ENCODE data around the gene CFAP45.

CFAP45 gene

DNA sequence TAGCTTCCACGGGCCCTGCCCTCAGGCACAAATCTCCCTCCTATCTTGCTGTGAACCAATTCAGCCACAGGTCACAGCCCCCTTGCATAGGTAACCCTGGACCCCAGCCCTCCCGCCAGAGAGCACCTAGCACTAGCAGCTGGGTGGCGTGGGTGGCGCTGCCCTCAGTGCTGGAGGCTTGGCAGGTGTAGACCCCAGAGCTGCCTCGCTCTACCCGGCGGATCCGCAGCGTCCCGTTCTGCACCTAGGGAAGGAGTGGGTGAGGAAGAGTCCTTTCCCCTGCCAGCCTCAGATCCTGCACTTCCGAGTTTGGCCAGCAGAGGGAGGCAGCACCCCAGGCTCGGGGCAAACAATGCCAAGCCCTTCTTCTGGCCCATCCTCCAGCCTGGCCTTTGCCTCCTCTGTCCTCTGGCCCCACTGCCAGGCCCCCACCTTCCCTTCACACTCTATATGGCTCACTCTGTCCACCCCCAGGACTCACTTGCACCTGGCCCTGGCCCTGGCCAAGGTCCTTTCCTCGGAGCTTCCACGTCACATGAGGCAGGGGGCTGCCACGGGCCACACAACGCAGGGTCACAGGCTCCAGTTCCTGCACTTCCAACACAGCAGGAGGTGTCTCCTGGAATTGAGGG, 36.4 kb upstream of the CFAP45 start:
- peak; percentile 60 to 61 for DNase-seq (ENCODE audit: low read depth in 2 of 2)

DNA sequence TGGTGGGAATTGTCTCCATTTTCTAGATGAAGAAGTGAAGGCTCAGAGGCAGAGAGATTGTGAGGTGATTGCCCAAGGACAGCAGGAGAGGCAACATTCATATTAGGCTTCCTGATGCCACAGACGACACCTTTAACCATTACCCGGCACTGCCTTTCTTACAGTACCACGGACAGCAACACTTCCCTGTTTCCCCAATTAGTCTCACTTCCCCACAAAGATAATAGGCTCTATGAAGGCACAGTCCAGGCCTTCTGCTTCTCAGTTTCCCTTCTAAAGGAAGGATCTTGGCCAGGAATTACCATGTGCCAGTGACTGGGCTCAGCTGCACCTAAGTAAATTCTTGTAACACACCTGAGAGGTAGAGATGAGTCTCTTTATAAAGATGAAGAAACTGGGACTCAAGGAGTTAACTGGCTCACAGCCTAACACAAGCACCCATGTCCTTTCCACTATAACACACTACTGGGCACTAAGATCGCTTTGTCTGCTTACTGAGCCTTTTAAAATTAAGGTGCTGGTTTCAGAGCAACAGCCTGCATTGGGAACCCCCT, 35.8 kb upstream of the CFAP45 start:
- no peak for DNase-seq (ENCODE audit: low read depth in 2 of 2)

DNA sequence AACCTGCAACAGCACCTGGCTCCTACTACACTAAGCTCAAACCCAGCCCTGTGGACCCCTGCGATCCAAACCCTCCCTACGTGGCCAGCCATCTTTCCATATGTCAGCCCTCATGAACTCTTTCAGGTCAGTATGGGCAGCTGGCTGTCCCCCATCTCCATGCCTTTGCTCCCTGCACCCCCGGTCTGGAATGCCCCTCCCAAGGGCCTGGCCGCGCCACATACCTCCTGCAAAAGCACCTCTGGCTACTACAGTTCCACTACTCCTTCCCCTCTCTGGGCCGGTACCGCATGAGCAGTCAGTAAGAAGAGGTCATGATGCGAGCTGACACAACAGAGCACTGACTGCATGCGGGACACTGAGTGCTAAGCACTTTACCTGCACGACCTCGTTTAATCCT, 35.3 kb upstream of the CFAP45 start:
- no peak for DNase-seq (ENCODE audit: low read depth in 2 of 2)

DNA sequence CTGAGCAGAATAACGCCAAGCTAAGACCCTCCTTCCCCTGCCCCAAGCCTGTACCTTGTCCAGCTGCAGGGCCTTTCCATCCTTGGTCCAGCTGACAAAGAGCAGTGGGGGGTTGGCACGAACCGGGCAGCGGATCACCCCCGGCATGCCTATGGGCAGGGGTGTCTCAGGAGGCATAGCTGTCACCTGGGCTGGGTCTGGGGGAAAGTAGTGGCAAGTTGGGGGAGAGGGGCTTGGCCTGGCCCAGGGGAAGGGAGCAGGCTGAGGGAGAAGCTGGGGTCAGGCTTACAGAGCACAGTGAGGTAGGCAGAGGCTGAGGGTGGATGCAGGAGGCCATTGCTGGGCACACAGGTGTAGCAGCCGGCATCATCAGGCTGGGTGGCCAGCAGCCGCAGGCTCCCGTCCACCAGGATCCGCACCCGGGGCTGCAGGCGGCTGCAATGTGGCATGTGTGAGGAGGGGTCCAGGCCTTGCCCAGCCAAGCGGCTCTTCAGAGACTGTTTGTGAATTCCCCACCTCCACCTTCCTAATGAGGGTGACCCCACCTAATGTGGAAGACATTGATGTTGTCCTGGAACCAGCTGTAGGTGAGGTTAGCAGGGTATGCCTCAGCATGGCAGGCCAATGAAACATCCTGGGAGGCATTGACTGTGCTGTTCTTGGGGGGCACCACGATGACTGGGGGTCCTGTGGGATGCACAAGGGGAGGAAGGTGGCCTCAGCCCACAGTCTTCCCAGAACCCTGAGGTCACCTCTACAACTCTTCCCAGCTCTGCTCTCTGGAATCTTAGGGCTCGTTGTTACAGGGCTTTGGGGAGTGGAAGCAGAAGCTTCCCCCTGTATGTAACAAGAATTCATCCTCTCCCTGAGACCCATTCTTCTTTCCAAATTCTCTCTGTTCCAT, 34.4 kb upstream of the CFAP45 start:
- DNase-seq (ENCODE audit: low read depth in 2 of 2) = no peak

DNA sequence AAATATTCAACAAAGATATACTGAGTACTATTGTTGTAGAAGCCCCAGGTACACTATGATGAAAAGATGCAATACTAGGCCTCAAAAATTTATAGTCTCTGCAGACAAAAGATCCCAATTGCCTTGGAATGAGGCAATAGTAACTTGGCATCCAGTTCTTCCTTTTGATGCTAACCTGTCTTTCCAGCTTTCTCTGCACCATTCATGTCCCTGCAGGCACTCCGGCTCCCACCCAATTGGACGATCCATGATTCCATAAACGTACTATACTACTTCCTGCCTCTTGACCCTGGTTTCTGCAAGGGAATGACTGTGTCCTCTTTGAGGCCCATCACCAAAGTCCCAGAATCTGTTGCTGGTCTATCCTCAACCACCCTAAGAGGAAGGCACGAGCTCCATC, 33.4 kb upstream of the CFAP45 start:
- no peak for DNase-seq (ENCODE audit: low read depth in 2 of 2)

DNA sequence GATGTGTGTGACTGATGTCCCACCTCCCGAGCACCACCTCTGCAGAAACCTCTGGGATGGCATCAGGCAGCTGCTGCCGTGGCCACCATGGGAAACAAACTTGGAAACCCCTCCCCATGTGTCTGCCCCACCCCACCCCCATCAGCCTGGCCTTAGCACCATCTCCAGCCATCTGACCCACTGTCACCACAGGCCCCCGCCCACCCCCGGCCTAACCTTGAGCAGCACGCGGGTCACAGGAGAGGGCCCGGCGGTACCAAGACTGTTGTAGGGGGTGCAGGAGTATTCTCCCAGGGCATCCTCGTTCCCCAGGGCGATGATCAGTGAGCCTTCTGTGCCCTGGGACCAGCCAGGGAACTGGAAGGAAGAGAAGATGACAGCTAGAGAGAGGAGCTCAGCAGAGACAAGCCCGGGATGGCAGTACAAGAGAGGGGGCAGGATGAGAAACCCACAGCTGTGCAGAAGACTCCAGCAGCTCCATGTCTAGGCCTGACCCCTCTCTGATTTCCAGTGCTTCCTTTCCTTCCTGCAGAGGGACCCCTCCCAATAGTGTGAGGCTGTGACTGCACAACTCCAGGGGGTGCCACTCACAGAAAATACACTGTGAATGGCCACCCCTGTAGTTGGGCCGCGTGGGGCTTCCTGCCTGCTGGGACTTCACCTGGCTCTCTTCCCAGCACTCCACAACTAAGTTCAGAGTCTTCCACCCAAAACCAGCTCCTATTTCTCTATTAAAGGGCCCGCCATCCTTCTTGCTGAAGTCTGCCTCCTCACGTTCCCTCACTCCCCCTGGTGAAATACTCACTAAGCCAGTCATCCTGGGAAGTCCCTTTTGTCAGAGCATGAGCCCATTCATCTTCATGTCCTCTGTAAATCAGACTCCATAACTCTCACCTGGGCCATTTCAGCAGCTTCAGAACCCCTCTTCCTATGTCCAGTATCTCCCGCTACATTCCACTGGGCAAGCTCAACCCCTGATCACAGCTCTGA, 32.6 kb upstream of the CFAP45 start:
- DNase-seq (ENCODE audit: low read depth in 2 of 2) = no peak

DNA sequence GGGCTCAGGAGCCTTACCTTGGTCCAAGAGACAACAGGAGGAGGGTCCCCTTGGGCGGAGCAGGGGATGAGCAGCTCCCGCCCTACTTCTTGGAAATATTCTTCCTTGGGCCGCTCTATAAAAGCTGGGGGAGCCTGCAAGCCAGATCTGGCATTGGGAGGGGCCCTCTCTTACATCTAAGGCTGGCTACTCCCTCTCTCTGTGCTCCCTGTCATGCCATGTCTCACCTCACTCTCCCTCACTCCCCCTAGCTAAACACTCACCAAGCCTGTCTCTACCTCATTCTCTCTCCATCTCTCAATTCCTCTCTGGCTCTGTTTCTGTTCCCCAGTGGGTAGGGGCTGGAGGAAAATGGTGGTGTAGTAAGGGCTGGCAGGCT, 31.8 kb upstream of the CFAP45 start:
- DNase-seq (ENCODE audit: low read depth in 2 of 2) = no peak

DNA sequence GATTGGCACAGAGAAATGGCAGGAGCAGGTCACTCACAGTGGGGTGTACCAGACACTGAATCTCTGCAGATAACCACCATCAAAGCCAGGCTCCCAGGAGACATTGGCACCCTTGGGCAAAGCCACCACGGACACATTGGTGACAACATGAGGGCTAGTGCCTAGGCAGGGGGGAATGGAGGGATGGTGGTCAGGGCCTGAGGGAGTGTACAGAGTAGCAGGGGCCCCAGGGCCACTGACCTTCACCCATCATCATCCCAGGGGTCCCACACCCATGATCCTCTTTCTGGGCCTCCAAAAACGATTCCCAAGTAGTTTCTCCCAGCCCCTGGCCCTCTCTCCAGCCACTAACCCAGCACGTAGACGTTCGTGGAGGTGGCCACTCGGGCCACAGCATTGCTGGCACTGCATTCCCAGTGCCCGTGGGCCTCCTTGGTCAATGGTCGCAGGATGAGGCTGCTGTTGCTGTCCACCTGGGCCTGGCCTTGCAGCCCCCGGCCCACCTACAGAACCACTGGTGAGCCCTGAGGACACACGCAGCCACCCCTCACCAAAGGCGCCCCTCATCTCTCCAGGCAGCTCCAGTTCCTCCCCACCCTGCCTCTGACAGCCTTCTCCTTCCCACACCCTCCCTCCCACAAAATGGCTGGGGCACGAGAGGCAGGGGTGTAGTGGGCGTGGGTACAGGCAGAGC, 31.3 kb upstream of the CFAP45 start:
- DNase-seq (ENCODE audit: low read depth in 2 of 2) = no peak

DNA sequence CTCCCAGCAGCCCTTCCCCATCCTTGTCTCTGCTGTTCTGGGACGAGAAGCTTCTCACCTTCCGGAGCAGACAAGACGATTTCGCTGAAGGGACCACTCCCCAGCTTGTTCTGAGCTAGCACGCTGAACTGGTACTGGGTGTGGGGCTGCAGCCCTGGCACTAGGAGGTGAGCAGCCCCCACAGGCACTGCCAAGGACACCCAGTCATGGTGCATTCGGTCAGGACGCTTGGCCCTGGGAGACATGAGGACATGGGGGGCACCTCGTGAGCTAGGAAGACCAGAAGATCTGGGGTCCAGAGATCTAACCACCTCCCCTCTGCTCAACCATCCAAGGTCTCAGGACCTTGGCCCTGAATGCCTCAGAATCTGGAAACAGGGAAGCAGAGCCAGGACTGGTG, 30.7 kb upstream of the CFAP45 start:
- DNase-seq (ENCODE audit: low read depth in 2 of 2) = no peak

DNA sequence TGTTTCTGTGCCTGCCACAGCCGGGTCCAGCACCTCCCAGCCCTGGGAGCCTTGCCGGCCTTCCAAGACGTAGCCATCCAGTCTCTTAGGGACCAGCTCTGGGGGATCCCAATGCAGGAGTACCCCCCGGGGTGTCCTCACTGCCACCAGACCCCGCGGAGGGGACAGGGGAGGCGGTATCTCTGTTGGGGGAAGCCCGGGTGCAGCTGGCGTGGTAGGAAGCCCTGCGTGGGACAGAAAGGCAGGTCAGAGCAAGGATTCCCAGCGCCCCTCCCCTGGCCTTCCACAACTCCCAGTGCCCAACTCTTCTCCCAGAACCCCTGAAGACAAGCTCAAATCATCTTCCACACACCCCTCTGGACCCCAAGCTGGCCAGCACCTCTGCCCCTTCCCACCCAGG, 30.3 kb upstream of the CFAP45 start:
- DNase-seq (ENCODE audit: low read depth in 2 of 2) = no peak

DNA sequence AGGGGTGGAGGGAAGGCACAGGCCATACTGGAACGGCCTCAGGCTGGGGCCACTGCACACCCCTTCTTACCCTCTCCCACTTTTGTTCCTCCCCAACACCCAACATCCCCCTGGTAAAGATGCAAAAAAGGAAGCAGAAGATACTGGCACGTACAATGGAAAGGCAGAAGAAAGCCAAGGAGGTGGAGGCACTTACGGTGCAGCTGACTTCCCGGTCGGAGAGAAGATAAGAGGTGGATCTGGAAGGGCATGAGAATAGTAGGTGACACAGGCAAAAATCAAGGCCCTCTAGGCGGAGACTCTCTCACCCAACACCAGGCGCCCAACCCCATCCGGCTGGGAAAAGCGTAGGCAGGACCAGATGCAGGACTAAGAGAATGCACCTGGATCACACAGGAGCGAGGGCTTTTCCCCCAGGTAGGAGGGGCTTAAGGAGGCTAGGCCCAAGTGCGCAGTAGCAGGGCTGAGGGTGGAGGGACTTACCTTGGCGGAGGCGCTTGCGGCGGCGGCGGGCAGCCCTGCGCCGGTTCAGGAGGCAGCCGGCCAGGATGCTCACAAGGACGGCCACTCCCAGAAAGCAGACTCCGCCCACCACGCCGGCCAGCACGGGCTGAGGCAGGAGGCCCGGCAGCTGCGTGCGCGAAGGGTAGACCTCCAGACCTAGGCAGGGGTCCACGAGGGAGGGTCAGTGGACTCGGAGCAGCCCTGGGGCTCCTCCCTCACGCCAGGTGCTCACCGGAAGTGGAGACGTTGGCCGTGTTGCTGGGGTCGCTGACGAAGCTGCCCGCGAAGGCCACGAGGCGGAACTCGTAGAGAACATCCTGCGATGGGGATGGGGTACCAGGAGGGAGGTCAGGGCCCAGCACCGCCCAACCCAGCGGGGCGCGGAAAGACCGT, 29.4 kb upstream of the CFAP45 start:
- DNase-seq (ENCODE audit: low read depth in 2 of 2) = no peak

DNA sequence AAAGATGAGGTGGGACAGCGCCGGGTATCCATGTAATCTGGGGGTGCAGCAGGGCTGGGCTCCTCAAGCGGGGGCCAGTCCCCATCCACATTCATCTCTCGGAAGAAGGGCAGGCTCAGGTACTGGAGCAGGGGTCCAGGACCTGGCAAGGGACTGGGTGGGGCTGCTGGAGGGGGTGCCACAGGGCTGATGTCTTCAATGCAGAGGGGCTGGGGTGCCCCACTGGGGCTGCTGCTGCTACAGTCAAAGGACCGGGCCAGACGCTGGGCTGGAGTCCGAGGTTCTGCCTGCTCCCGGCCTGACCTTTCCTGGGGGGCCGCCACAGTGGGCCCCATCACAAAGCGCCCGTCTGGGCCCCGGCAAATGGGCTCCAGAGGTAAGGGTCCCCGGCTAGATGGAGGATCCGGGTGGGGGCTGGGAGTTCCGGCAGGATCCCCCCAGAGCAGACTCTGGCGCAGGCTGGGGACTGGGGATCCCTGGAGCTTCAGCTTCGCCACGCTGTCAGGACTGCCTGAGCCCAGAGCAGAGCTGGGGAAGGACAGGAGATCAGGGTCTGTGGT, 28.6 kb upstream of the CFAP45 start:
- no peak for DNase-seq (ENCODE audit: low read depth in 2 of 2)

DNA sequence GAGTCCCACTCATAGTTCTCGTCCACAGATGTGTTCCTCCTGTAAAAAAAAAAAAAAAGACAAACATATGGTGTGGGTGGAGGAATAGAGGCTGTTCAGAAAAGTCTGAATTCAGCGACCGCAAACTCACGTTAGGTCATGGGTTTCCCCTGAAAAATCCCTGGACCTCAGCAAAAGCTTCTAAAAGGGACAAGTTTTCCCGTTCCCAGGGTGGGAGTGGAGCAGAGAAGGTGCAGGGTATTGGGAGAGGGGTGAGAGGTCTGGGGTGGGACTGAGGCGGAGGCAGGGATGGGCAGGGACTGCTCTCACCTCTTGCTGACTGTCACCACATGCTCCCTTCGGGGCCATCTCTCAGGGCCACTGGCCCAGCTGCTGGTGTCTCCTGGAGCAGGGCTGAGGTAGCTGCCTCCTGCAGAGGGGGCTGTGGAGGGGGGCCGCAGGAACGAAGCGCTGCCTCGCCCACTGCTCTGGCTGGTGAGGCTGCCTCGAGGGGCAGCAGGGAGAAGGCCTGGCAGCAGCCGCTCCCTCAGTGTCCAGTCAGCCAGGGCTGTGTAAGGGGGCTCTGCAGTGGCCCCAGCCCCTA, 28.0 kb upstream of the CFAP45 start:
- DNase-seq (ENCODE audit: low read depth in 2 of 2) = no peak

DNA sequence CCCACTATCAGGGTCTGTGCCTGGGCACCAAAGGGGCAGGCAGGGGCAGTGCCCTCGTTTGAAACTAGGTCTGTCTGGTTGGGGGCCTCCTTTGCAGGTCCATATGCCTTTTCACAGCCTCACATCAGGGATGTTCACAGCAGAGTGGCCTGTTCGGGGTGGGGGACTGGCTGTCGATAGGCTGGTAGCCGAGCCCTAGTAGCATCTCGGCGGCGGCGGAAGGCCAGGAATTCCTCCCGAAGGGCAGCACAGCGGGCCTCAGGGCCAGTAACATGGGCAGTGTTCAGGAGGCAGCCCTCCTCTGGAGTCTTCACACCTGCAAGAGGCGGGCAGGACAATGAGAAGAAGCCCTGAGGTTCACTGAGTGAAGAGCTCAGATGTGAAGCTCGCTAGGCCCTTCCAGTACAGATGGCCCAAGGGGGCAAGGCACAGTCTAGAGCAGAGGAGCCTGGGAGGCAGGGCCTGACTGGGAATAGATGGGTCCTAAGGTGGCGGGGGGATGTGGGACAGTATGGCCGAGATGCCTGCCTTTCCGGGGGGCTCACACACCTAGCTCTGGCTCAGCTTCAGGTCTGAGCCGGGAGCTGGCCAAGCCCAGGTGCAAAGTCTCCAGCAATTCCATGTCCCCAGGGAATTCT, 27.4 kb upstream of the CFAP45 start:
- DNase-seq (ENCODE audit: low read depth in 2 of 2) = no peak

DNA sequence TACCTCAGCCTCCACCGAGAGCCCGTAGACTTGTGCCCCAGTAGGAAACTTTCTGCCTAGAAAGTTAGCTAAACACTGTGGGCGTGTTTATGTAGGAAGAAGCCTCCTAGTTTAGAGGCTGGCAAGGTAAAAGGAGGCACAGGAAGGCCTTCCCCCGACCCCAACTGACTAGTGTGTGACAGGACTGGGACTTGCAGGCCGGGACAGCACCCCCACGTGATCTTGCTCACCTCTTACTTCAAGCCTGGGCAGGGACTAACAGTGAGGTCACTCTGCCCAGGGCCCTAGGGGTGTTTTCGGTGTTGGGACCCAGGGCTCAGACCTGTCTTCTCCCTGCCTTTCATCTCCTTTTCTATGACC, 25.7 kb upstream of the CFAP45 start:
- DNase-seq (ENCODE audit: low read depth in 2 of 2) = no peak

DNA sequence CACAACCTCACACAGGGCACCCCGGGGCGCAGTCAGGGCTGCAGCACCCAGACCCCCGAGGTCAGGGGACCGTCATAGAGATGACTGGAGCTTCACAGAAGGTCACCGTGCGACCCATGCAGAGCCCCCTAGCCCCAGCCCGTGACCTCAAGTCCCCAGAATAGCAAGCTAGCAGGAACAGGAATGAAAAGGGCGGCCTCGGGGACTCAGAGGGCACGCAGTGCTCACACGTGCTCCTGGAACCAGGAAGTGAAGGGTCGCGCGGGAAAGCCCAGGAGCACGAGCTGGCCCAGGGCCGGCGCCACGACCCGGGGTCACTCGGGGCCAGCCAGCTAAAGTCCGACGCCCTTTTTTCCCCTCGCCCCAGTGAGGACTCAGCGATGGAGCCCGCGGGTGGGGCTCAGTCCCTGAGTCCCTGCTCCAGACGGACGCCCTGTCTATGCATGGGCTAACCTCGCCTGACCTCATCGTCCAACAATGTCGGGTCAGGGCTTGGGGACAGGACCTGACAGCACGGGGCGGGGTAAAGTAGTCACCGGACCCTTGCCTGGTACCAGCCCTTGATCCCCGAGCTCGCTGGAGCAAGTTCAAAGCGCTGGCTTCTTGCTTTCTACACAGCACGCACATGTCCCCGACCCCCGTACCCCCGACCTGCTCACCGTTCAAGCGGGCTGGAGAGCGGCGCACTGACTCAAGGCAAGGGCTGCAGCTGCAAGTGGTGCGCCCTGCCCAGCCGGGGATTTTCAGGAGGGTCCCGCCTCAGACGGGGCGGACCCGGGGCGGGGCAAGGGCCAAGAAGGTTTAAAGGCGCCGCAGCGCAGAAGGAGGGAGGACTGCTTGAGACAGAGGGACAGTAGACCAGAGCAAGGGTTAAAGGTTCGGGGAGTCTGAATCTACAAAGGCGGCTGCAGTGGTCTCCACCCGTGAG, 25.1 kb upstream of the CFAP45 start, which contains the start of gene TAGLN2:
Gene TAGLN2 (minus strand): TSS at position 717 of the 928 bp plus-strand sequence. CDS start 4,998 bp downstream, outside the sequence.
- DNase-seq (ENCODE audit: low read depth in 2 of 2) = peak; percentile 79 to 89

DNA sequence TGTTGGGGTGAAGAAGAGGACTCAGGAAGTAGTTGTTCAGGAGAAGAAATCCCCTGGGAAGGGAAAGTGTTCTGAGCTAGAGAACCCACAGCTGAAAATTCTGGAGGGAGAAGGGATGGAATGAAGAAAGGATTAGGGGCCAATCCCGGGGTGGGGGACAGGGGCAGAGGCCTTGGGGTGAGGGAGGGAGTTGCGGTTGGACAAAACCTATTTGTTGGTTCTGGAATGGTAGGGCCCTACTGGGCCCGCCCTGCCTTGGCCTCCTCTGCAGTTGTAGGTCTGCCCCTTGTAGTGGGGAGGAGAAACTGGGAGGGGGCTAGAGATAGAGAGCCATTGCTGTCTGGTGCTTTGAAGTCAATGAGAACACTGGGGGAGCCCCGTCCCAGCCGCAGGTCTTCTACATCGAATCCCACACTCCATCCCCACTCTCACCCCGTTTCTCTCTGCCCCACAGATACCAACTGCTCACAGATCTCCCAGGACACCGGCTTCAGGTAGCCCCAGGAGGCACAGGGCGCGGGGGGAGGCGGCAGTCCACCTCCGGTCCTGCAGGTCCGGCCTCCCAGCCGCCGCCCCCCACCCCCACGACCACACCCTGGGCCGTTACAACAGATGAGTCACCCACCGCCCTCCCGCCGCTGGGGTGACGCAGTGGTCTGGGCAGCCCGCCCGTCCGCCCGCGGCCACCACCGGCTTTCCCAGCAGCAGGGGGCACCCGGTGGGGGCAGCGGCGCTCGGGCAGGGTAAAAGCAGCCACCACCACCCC, 24.2 kb upstream of the CFAP45 start:
- peak; percentile 21 to 66 for DNase-seq (ENCODE audit: low read depth in 2 of 2)
